OCI-LY1 (cell line): Measurements from ENCODE around the gene REEP5.

Experiments used
- H2AFZ ChIP-seq: fragments of 200-600 bp; sonication (generic), shearing (Covaris generic); 2 replicates; pipeline ENCODE4 v1.6.0; 2014; ENCODE audit warnings: antibody characterized with exemption, mild to moderate bottlenecking, low read length
- H3F3A ChIP-seq: fragments of 200-600 bp; sonication (generic), shearing (Covaris generic); 2 replicates; pipeline ENCODE4 v1.6.0; 2014; ENCODE audit warnings: mild to moderate bottlenecking, antibody characterized with exemption, low read length, moderate library complexity; ENCODE audit not compliant: insufficient read depth
- H3K27ac ChIP-seq: fragments of 200-600 bp; sonication (generic); 2 replicates; pipeline ENCODE4 v1.5.1; 2014; ENCODE audit warnings: low read length, mixed run types, mild to moderate bottlenecking, low read depth; ENCODE audit not compliant: poor library complexity, severe bottlenecking
- H3K27me3 ChIP-seq: fragments of 200-600 bp; sonication (generic); 2 replicates; pipeline ENCODE4 v1.6.0; 2014; ENCODE audit warnings: antibody characterized with exemption, mild to moderate bottlenecking, low read length, moderate library complexity; ENCODE audit not compliant: insufficient read depth
- H3K36me3 ChIP-seq: fragments of 200-600 bp; sonication (generic); 2 replicates; pipeline ENCODE4 v1.6.1; 2014; ENCODE audit warnings: mild to moderate bottlenecking, antibody characterized with exemption, low read length, moderate library complexity, mixed read lengths; ENCODE audit not compliant: insufficient read depth
- H3K4me1 ChIP-seq: fragments of 200-600 bp; sonication (generic); 2 replicates; pipeline ENCODE4 v1.5.1; 2014; ENCODE audit warnings: mild to moderate bottlenecking, low read length, moderate library complexity; ENCODE audit not compliant: insufficient read depth, severe bottlenecking
- H3K4me2 ChIP-seq: fragments of 200-600 bp; sonication (generic), shearing (Covaris generic); 2 replicates; pipeline ENCODE4 v1.6.1; 2014; ENCODE audit warnings: low read length
- H3K4me3 ChIP-seq: fragments of 200-600 bp; sonication (generic); 2 replicates; pipeline ENCODE4 v1.5.1; 2014; ENCODE audit warnings: low read length, low read depth, mild to moderate bottlenecking, mixed read lengths; ENCODE audit not compliant: poor library complexity, severe bottlenecking
- H3K79me2 ChIP-seq: fragments of 200-600 bp; shearing (Covaris generic); 2 replicates; pipeline ENCODE4 v1.6.1; 2016; ENCODE audit warnings: mixed run types, low read length, mixed read lengths; ENCODE audit not compliant: insufficient read depth
- H3K9ac ChIP-seq: fragments of 200-600 bp; sonication (generic), shearing (Covaris generic); 2 replicates; pipeline ENCODE4 v1.6.1; 2014; ENCODE audit warnings: mild to moderate bottlenecking, low read length, mixed read lengths
- H3K9me2 ChIP-seq: fragments of 200-600 bp; sonication (generic), shearing (Covaris generic); 2 replicates; pipeline ENCODE4 v1.6.1; 2014; ENCODE audit warnings: low read depth, mild to moderate bottlenecking, low read length, mixed read lengths
- H3K9me3 ChIP-seq: fragments of 200-600 bp; shearing (Covaris generic); 2 replicates; pipeline ENCODE4 v1.6.1; 2014; ENCODE audit warnings: low read length, mixed read lengths
- H4K20me1 ChIP-seq: fragments of 200-600 bp; sonication (generic), shearing (Covaris generic); 2 replicates; pipeline ENCODE4 v1.6.0; 2016; ENCODE audit warnings: mild to moderate bottlenecking, low read length; ENCODE audit not compliant: insufficient read depth
- CTCF ChIP-seq: fragments of 200-600 bp; sonication (generic), shearing (Covaris generic); IDR thresholded peaks from 2 replicates; pipeline ENCODE4 v1.5.1; 2017; ENCODE audit warnings: mild to moderate bottlenecking, antibody characterized with exemption, low read length, moderate library complexity, mixed read lengths
- EZH2 ChIP-seq: fragments of 200-600 bp; sonication (generic), shearing (Covaris generic); IDR thresholded peaks from 2 replicates; pipeline ENCODE4 v1.8.0; 2017; ENCODE audit warnings: borderline replicate concordance, mixed run types, mild to moderate bottlenecking, antibody characterized with exemption, low read length, moderate library complexity, mixed read lengths

REEP5 gene

GRCh38 chr5:112933105-112933504 lies 11.1 kb upstream of the REEP5 start:
- no peaks in the 10 kb centered on the region for H3K79me2 ChIP-seq
- H3K27me3 ChIP-seq = no peaks in the 10 kb centered on the region
- H3K27ac ChIP-seq = no peak overlapping the region
- H4K20me1 ChIP-seq = no peaks in the 10 kb centered on the region
- no peak overlapping the region for H3K9ac ChIP-seq
- no peak overlapping the region for H3K4me2 ChIP-seq
- H3K36me3 ChIP-seq = no peaks in the 10 kb centered on the region
- no peaks in the 10 kb centered on the region for H3K9me3 ChIP-seq
- H3K9me2 ChIP-seq = no peaks in the 10 kb centered on the region
- TF ChIP-seq EZH2 (no peak), CTCF (no peak)
- H3K4me3 ChIP-seq = no peak overlapping the region
- 0 out of 2 replicates have a peak, but pooled peaks cover 5% of the 10 kb centered on the region for H3F3A ChIP-seq
- H3K4me1 ChIP-seq = peaks cover 35% of the 10 kb centered on the region
- H2AFZ ChIP-seq = no peak overlapping the region

GRCh38 chr5:112931473-112931872 lies 9.4 kb upstream of the REEP5 start:
- Histone ChIP-seq H3K36me3 (no peaks in the 10 kb centered on the region), H3K9me2 (no peaks in the 10 kb centered on the region), H3K79me2 (no peaks in the 10 kb centered on the region), H3K4me2 (no peak overlapping the region), H3F3A (0 out of 2 replicates have a peak, but pooled peaks cover 5% of the 10 kb centered on the region), H3K9ac (no peak overlapping the region; the same call in 1 of the 2 replicates), H3K27ac (peak overlapping the region; percentile 91), H3K9me3 (no peaks in the 10 kb centered on the region), H2AFZ (no peak overlapping the region), H3K27me3 (no peaks in the 10 kb centered on the region), H4K20me1 (no peaks in the 10 kb centered on the region), H3K4me3 (no peak overlapping the region), H3K4me1 (peaks cover 51% of the 10 kb centered on the region)
- TF ChIP-seq CTCF (no peak), EZH2 (no peak)

- peaks cover 51% of the 10 kb centered on the region for H3K4me1 ChIP-seq
- H3K27ac ChIP-seq = peak overlapping the region; percentile 91
- no peaks in the 10 kb centered on the region for H3K9me2 ChIP-seq
- TF ChIP-seq CTCF = no peak
- no peak for TF ChIP-seq EZH2
- H3K9me3 ChIP-seq = no peaks in the 10 kb centered on the region
- no peak overlapping the region for H2AFZ ChIP-seq
- 0 out of 2 replicates have a peak, but pooled peaks cover 5% of the 10 kb centered on the region for H3F3A ChIP-seq
- H3K9ac ChIP-seq = no peak overlapping the region
- H3K79me2 ChIP-seq = no peaks in the 10 kb centered on the region
- no peak overlapping the region for H3K4me3 ChIP-seq
- no peaks in the 10 kb centered on the region for H3K36me3 ChIP-seq
- no peaks in the 10 kb centered on the region for H3K27me3 ChIP-seq
- no peaks in the 10 kb centered on the region for H4K20me1 ChIP-seq
- H3K4me2 ChIP-seq = peak overlapping the region; percentile 72; the same call in 1 of the 2 replicates
Measured at GRCh38 chr5:112930082-112930344, 8.0 kb upstream of the REEP5 start.
